K562 (cell line): ENCODE data around the gene DCAF6. TPM values are rescaled to one million over a fixed set of nuclear protein-coding genes. Genes with fewer than 3 reads are reported as not detected.

Experiments
- DIDO1 ChIP-seq: fragments of 450-650 bp; IDR thresholded peaks from 2 replicates; pipeline ENCODE4 v1.6.1; 2016; ENCODE audit warnings: low read depth, missing biosample characterization, missing genetic modification characterization
- HLTF ChIP-seq: fragments of 450-650 bp; IDR thresholded peaks from 2 replicates; pipeline ENCODE4 v1.6.1; 2016
- LEF1 ChIP-seq: fragments of 450-650 bp; IDR thresholded peaks from 2 replicates; pipeline ENCODE4 v1.6.1; 2016; ENCODE audit warnings: mild to moderate bottlenecking
- NCOA4 ChIP-seq: fragments of 450-650 bp; IDR thresholded peaks from 2 replicates; pipeline ENCODE4 v1.6.1; 2018; ENCODE audit warnings: mild to moderate bottlenecking; ENCODE audit not compliant: partially characterized antibody
- NFRKB ChIP-seq: fragments of 450-650 bp; IDR thresholded peaks from 2 replicates; pipeline ENCODE4 v1.6.1; 2016; ENCODE audit warnings: low read depth
- SUPT5H ChIP-seq: fragments of 450-650 bp; IDR thresholded peaks from 2 replicates; pipeline ENCODE4 v1.6.1; 2016
- ZC3H8 ChIP-seq: fragments of 450-650 bp; IDR thresholded peaks from 2 replicates; pipeline ENCODE4 v1.6.1; 2017
- ZNF407 ChIP-seq: fragments of 450-650 bp; IDR thresholded peaks from 2 replicates; pipeline ENCODE4 v1.6.1; 2016; ENCODE audit warnings: low read depth
- ZNF830 ChIP-seq: fragments of 250-450 bp; sonication (Bioruptor Pico); IDR thresholded peaks from 2 replicates; pipeline ENCODE4 v1.5.0; 2021; ENCODE audit warnings: mild to moderate bottlenecking
- polyA plus RNA-seq, 8 experiments: library from polyadenylated mRNA; depleted of rRNA in 4 of 8; stranded (reverse) in 5 of 8; unstranded in 3 of 8; fragments of >200 nt; fragmentation: Nextera tagmentation in 2 of 8; fragmentation: Illumina TruSeq in 1 of 8; extraction: Ambion mirVana in 2 of 8; extraction: Trizol in 1 of 8; gene quantifications; 2 replicates each; pipeline versions ENCODE4 v1.2.1 to v1.2.3, GENCODE V29; 2011 to 2014; ENCODE audit warnings: inconsistent platforms in 1 of 8, missing spikeins in 1 of 8
- total RNA-seq, 7 experiments: library from RNA; depleted of rRNA in 6 of 7; stranded (reverse); fragments of >200 nt in 6 of 7; fragmentation: Illumina TruSeq in 2 of 7; extraction: Trizol in 2 of 7; gene quantifications; 2 replicates each; pipeline versions ENCODE4 v1.2.1 to v1.2.3, GENCODE V29; 2011 to 2021; ENCODE audit warnings: low replicate concordance in 1 of 7

DCAF6 gene
- total and polyA plus RNA-seq, 9 of the 15 experiments (the other 6 are each of a cell fraction or from before 2014, with no cell fraction given) = 19.1 to 102 (median 46.3) TPM

GRCh38 chr1:168009322-168009721 is 72.8 kb downstream of the DCAF6 start (continued):
- TF ChIP-seq ZNF407 = 0 out of 2 replicates have a peak, but pooled peaks have one; percentile 11
- TF ChIP-seq LEF1 = no peak
- no peak for TF ChIP-seq DIDO1 (tag)
- 0 out of 2 replicates have a peak, but pooled peaks have one; percentile 41 for TF ChIP-seq HLTF
- no peak for TF ChIP-seq NFRKB
- TF ChIP-seq ZC3H8 = no peak
- TF ChIP-seq SUPT5H = no peak
- no peak for TF ChIP-seq ZNF830 (CRISPR knock-in tag)
- peak; percentile 33 for TF ChIP-seq NCOA4
- TF ChIP-seq, all 486 proteins: peak for 27
